ENCODE results near the gene CAMTA1.

DNA sequence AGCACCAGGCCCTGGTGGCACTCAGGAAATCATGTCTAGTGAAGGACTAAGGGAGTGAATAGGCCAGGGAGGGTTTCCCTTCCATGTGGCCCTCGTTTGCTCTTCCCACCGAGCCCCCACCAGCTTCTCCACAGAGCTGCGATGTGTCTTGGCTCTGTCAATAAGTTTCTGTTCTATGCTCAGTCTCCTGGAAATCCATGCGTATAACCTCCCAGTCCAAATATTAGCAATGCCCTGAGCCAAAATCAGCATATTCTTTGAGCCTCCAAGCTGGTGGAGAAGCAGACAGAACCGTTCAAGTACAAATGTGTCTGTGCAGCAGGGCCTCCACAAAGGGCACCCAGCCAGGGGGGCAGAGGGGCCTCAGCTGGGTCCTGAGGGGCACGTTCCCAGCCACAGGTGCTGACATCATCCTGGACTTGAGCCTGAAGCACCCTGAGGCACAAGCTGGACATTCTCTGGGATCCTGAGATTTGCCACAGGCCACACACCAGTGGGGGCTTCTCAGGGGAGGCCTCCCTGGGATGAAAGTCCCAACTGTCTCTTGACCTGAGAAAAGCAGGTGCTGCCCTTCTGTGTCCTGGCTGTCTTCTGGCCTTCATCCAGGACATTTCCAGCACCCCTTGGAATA lies 635.3 kb downstream of the CAMTA1 start:
- TF ChIP-seq, protein P1, sequence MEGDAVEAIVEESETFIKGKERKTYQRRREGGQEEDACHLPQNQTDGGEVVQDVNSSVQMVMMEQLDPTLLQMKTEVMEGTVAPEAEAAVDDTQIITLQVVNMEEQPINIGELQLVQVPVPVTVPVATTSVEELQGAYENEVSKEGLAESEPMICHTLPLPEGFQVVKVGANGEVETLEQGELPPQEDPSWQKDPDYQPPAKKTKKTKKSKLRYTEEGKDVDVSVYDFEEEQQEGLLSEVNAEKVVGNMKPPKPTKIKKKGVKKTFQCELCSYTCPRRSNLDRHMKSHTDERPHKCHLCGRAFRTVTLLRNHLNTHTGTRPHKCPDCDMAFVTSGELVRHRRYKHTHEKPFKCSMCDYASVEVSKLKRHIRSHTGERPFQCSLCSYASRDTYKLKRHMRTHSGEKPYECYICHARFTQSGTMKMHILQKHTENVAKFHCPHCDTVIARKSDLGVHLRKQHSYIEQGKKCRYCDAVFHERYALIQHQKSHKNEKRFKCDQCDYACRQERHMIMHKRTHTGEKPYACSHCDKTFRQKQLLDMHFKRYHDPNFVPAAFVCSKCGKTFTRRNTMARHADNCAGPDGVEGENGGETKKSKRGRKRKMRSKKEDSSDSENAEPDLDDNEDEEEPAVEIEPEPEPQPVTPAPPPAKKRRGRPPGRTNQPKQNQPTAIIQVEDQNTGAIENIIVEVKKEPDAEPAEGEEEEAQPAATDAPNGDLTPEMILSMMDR (IDR thresholded peaks at IDR 0.05), result no peak
- TF ChIP-seq EZH2 (IDR thresholded peaks at IDR 0.05) (no peak), EZH2phosphoT487 (IDR thresholded peaks at IDR 0.05) (no peak)

Measured in neural progenitor cell (in vitro differentiated cells).